B cell (primary cell): ENCODE measurements around the gene RGS7.

Source experiments
- CTCF ChIP-seq: fragments of 200-600 bp; IDR thresholded peaks from one replicate; pipeline ENCODE4 v1.8.0; 2022; ENCODE audit warnings: antibody characterized with exemption, mild to moderate bottlenecking
- EZH2 ChIP-seq: IDR thresholded peaks from 2 replicates; pipeline ENCODE4 v1.6.1; 2012; ENCODE audit warnings: borderline replicate concordance, low read depth, mild to moderate bottlenecking, moderate library complexity, low read length; ENCODE audit not compliant: insufficient read depth, poor library complexity, severe bottlenecking

- no peak for TF ChIP-seq CTCF
- TF ChIP-seq EZH2: no peak
Observed at GRCh38 chr1:240878631-240879030, 478.4 kb downstream of the RGS7 start.
